M059J (cell line): ENCODE results near the gene PSMD9. TPM values are rescaled to one million over a fixed set of nuclear protein-coding genes. Genes with fewer than 3 reads are reported as not detected.
A peak's percentile ranks its signal among the peaks of the same experiment; 100 is the strongest.

Source experiments
- DNase-seq: peaks from one replicate; pipeline ENCODE4 v3.0.0-alpha.2; 2012; ENCODE audit warnings: low read depth
- total RNA-seq: library from RNA; depleted of rRNA; stranded (reverse); fragments of >200 nt; shearing (Covaris generic); gene quantifications from 2 replicates; pipeline ENCODE4 v1.2.3, GENCODE V29; 2014; rRNA removed

Gene PSMD9
- total RNA-seq, 1 experiment from 2014 or later: 73.8 TPM

- peak; percentile 28 for DNase-seq
Observed at GRCh38 chr12:121955258-121956237, 67.0 kb downstream of the PSMD9 start.

DNA sequence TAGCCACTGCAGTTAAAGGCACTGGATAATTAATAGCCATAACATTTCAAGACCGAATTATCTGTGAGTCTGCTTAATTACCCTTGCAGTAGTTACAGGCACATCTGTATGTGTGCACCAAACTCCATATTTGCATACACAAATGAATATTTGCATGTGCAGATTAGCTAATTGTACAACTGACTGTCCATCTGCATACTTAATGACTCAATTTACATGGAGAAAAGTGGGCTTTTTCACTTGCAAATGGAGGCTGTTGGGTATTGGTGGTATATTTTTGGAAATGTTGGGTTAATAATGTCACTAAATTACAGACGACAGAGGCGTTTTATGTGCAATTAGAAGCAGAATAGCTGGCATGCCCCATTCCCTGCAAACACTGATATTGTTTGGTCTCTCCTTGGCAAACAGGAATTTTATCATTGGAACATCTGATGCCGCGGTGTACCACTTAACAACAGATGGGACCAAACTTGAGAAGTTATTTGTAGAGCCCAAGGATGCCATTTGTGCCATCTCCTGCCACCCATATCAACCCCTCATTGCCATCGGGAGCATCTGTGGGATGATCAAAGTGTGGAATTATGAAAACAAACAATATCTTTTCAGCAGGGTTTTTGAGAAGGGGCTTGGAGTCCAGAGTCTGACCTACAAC, 69.4 kb downstream of the PSMD9 start:
- no peak for DNase-seq

DNA sequence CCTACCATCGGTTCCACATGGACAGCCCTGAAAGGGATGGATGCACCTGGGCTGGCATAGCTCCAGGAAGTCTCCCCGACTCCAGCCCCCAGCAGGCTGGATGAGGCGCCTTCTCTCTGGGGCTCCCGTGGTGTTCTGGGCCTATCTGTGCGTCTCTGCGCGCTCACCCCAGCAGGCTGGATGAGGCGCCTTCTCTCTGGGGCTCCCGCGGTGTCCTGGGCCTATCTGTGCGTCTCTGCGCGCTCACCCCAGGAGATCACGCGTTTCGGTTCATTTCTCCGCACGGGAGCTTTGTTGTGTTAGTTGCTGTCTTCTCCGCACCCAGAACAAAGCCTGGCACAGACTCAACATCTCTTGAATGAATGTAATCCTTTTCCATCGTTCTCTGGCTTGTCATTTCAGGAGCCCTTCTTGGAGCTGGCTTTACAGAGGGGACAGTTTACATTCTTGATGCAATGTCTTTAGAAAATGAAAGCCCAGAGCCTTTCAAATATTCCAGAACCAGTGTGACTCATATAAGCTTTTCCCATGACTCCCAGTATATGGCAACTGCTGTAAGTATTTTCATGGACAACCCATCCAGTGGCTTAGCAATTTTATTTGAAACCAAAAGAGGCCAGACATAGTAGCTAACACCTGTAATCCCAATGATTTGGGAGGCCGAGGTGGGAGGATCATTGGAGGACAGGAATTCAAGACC, 70.1 kb downstream of the PSMD9 start:
- no peak for DNase-seq

DNA sequence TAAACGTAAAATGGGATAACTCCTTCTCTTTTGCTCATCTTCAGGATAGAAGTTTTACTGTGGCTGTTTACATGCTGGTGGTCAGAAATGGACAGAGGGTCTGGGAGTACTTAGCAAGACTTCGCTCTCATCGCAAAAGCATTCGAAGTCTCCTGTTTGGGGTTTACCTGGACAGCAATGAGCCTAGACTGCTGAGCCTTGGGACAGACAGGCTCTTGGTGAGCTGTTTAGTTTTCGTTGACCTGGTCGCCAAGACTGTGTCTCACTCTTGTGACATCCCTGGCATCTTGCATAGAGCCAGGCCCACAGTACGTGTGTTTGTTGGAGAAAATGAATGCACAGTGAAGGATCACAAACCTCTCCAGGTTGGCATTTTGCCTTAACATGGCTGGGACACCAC, 72.0 kb downstream of the PSMD9 start:
- no peak for DNase-seq

DNA sequence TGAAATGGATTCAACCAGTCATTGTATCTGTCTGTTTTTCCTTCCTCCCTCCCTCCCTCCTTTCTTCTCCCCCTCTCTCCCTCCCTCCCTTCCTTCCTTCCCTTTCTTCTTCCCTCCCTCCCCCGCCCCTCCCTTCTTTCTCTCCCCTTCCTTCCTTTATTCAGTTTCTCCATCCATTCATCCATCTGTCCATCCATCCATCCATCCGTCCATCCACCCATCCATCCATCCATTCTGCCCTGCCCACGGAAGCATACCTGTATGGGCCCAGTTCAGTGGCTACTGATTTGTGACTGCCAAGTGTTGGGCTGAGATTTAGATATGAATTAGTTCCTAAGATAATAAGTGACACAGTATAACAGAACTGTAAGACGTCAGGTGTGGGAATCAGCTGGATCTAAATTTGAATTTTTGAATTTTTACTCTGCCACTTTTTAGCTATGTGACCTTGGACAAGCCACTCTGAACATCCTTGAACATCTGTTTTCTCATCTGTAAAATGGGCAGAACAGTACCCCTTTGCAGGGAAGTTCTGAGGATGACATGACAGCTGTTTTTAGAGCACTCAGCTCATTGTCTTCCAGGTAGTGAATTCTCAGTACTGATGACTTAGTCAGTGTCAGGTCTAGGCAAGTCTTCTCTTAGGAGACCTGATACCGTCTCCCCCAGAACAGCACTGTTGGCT, 72.7 kb downstream of the PSMD9 start:
- no peak for DNase-seq

- no peak for DNase-seq
Observed at GRCh38 chr12:121963341-121964018, 74.9 kb downstream of the PSMD9 start.

GRCh38 chr12:121964813-121965643, 76.4 kb downstream of the PSMD9 start:
- peak; percentile 77 for DNase-seq

DNA sequence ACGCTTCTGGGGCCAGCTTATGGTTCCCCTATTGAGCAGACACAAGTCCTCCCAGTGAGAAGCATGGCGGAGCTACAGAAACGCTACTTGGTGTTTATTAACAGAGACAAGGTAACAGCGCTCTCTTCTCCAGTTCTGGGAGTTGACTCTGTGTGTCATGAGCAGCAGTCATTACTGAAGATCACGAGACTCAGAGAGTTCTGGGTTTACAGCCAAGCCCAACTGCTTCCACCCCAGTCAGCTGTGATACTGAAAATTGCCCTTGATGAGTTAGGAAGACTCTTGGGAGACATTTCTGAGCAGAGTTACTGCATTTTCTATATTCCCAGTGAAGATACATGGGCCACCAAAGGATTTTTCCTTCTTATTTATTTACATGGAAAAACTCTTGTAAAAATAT, 78.4 kb downstream of the PSMD9 start:
- no peak for DNase-seq

Other genes with a start within 250 kb of the PSMD9 start
- 0.25 TPM in 1 of 2 replicates, not detected in the other for gene MORN3, start 219.1 kb upstream of the PSMD9 start, total RNA-seq
- gene TMEM120B, start 176.0 kb upstream of the PSMD9 start, total RNA-seq: 6.3 and 8.3 TPM in 2 replicates
- gene RHOF, start 95.1 kb upstream of the PSMD9 start, total RNA-seq: 0.27 and 0.42 TPM in 2 replicates
- 2.7 and 3.9 TPM in 2 replicates for gene SETD1B, start 84.8 kb upstream of the PSMD9 start, total RNA-seq
- gene HPD, start 29.9 kb upstream of the PSMD9 start, total RNA-seq: 2.3 and 3.7 TPM in 2 replicates
- 1.1 and 1.2 TPM in 2 replicates for gene CFAP251, start 29.8 kb downstream of the PSMD9 start, total RNA-seq
- 3.9 and 4.0 TPM in 2 replicates for gene BCL7A, start 133.1 kb downstream of the PSMD9 start, total RNA-seq
- 3.2 and 7.7 TPM in 2 replicates for gene MLXIP, start 190.0 kb downstream of the PSMD9 start, total RNA-seq